ENCODE measurements around the gene ZNF80. TPM values are rescaled to one million over a fixed set of nuclear protein-coding genes. Genes with fewer than 3 reads are reported as not detected.

ZNF80 gene
- total RNA-seq, 1 donor from 2014 or later: not detected

Other genes with a start within 250 kb of the ZNF80 start
- gene CCDC191, start 181.1 kb downstream of the ZNF80 start, total RNA-seq: 1.2 TPM
- 6.5 TPM for gene QTRT2, start 180.8 kb downstream of the ZNF80 start, total RNA-seq
- not detected for gene DRD3, start 58.5 kb downstream of the ZNF80 start, total RNA-seq
- gene TIGIT, start 56.5 kb upstream of the ZNF80 start, total RNA-seq: 0.32 TPM

Data from cardiac septum (tissue), 1 donor.